GM21360 (cell line): Measurements from ENCODE around the gene NOL4L.

Source experiments
- ATAC-seq: cut with Tn5 transposase; IDR thresholded peaks from one replicate; pipeline ENCODE4 v1.9.1; 2021; ENCODE audit warnings: mild to moderate bottlenecking, moderate library complexity; ENCODE audit not compliant: unreplicated experiment

The NOL4L gene

DNA sequence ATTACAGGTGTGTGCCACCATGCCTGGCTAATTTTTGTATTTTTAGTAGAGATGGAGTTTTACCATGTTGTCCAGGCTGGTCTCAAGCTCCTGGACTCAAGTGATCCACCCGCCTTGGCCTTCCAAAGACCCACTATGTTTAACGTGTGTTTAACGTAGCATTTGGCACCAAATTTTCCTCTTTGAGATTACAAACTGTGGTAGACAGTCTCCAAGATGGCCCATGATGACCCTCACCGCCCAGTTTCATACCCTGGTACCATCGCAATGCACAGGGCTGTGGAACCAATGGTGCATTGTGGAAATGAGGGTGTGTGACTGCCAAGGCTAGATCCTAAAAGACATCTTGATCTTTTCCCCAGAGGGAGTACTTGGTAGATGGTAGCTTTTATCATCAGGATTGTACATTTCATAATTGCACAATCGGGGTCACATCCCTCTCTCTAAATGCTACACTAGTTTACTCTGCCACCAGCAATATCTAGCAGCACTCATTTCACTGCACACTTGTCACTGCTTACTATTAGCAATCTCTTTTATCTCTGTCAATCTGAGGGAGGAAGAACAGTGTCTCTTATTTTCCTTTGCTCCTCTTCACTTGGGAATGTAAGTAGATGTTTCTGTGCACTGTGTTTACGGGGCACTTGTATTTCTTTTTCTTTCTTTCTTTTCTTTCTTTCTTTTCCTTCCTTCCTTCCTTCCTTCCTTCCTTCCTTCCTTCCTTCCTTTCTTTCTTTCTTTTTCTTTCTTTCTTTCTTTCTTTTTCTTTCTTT lies 96.9 kb downstream of the NOL4L start:
- ATAC-seq = no peak

DNA sequence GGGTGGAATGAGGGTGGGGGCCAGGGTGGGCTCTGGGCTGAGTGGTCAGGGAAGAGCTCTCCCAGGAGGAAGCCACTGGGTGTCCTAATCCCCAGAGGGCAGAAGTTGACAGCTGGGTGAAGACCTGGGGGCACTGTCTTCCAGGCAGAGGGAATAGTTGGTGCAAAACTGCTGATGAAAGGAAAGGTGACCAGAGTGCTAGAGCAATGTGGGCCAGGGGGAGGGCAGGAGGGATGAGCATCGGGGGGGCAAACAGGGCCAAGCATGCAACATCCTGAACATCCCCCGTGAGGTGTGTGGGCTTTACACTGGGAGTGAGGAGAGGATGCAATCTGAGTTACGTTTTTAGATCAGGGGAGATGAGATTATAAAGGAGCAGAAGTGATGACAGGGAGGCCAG lies 97.8 kb downstream of the NOL4L start:
- no peak for ATAC-seq

DNA sequence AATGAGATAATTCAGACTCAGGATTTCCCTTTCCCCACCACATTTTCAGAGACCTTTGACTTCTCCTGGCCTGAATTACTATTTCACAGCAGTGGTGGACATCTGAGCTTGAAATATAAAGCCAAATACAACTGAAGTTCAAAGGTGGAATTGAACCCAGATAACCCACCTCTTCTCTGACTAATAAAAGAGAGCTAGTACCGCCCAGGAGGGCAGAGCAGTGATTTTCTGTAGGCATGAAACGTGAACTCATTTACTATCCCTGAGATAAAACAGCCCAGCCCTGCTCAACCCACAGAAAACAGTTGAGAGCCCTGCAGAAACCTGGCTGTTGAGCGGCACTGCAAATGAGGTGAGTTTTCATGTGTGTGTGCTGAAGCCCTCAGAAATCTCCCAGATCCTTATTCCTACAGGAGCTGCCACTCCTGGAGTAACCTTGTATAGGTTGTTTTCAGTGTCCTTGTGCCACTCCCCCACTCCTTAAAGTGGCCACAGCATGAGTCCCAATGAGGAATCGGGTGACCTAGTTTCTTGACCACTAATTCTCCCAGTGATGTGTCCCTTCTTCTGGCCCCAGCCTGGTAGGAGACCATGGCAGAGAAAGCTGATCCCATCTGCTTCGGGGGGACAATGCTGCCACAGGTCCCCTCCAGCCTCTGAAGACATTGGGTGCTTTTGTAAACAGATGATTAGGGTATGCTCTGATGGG lies 99.2 kb downstream of the NOL4L start:
- ATAC-seq = no peak

DNA sequence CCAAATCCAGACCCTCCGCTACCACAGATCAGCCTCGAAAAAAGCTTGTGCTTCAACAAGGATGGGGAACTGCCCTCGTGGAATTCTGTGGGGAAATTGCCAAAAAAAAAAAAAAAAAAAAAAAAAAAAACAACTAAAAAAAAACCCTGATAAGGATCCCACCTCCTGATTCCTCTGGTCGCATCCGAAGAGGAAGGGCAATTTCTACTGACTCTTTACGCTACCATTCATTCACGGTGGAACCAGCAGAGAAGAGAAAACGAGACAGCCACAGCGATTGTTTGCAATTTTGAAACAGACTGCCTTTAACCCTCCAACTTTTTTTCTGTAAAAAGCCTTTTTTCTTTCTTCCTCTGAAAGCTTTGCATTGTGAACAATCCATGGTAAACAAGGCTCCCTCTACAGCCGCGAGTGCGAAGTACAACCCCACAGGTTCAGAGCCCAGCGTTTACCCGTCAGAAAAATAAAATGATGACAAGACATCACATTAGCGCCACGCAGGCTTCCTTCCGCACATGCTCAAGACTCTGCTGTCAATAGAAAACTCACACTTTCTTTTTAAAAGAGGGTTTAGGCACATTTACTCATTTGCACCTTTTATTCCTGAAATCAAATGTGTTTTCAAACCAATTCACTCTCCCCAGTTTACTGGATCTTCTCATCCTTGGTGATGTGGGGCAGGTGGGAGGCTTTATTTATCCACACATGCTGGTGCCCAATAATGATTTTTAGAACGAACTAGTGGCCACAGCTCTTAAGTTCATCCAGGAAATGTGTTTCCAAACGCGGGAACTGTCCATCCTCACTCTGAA lies 100.0 kb downstream of the NOL4L start:
- no peak for ATAC-seq

DNA sequence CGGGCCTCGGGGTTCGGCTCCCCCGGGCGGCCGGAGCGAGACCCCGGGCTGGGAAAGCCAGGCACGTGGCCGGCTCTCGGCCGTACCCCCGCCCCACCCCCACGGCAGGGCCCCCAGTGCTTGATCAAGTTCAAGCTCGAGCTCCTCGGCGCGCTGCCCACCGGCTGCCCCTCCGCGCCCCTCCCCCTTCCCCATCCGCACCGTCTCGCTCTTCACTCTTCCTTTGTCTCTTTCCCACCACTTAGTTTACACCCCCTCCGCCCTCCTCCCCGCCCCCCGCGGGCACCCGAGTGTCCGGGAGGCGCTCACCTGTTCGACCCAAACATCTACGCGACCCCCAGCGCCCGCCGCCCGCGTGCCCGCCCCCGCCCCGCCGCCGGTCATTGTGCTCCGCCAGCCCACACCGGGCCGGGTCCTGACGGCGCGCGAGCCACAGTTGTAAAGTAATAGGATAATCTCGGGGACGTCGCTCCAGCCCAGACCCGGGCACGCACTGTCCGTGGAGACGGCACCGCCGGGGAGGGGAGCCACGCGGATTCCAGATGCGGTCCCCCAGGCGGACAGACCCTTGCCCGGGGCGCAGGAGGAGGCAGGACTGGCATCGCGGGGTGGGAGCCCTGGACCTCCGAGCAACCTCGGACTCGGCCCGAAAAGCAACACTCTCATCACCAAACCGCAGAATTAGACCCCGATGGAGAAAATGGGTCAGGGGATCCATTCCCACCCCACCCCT lies 100.7 kb downstream of the NOL4L start:
- ATAC-seq = no peak

DNA sequence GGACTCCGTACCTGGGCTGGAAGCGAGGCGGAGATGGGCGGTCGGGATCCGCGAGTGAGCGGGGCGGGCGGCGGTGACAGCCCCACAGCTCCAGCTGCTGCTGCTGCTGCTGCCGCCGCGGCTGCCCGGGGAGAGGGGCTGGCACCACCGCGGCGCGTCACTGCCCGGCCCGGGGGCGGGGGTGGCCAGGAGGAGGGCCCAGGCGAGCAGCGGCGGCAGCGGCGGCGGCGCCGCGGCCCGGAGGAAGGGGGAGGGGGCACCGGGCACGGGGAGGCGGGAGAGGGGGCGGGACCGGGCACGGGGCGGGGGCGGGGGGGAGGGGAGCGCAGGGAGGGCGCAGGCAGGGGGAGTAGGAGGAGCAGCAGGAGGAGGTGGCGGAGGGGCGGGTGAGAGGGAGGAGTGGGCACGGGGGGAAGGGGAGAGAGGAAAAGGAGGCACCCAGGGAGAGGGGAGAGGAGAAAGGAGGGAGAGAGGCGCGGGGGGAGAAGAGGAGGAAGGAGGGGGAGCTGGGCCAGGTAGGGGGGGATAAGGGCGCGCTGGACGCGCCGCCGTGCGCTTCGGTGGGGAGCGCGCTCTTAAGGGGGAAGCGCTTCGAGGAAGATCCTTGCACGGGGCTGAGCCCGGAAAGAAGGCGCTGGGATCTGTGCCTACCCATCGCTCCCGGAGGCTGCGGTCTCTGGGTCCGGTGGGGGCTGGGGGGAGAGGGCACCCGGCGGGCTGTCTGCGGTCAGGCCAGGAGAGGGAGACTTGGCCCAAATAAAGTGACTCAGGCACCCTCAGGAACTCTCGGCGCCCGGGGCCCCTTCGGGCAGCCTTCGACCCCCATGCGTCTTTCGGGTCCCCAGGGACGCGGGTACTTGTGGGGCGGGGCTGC lies 101.5 kb downstream of the NOL4L start:
- no peak for ATAC-seq

DNA sequence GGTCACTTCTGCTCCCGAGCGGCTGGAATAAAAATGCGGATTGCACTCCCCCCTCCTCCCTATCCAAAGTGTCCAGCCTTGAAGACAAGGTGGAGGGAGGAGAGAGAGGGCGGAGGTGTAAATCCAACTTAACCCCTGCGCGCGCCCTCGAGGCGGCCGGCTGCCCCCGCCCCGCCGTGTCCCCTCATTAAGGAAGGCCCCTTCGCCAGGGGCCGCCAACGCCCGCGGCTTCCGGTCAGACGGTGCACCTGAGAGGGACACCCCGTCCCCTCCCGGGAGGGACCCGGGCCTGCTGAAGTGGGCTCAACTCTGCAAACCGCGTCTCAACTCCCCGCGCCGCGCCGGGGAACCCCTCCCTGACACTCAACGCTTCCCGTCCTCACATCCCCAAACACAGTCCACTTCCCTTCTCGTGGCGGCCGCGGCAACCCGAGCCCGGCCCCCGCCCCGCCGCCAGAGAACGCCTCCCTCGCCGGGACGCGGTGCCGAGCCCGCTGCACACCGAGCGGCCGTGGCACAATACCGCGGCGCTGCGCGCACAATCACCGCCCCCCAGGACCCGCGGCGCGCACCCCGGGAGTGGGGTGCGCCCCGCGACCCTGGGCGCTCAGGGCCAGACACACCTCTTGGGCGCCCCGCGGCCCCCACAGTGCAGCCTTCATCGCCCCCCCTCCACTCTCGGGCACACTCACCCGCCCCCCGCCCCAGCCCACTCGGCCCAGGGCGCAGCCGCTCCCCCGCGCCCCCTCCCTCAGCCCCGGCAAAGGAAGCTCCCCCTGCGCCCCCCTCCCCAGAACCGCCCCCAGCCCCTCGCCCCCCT lies 102.5 kb downstream of the NOL4L start:
- no peak for ATAC-seq

DNA sequence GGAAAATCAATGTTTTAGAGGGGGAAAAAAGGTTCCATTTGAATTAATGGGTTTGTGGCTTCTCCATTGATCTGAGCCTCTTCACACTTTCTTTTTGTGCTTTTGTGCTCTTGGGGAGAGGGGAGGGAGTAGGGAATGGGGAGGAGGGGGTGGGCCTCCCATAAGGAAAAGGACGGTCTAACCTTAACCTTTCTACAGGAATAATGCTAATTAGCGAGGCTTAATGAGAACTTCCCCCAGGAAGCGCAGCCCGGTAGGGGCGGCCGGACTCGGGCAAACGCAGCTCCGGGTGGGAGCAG lies 103.0 kb downstream of the NOL4L start:
- ATAC-seq = no peak

DNA sequence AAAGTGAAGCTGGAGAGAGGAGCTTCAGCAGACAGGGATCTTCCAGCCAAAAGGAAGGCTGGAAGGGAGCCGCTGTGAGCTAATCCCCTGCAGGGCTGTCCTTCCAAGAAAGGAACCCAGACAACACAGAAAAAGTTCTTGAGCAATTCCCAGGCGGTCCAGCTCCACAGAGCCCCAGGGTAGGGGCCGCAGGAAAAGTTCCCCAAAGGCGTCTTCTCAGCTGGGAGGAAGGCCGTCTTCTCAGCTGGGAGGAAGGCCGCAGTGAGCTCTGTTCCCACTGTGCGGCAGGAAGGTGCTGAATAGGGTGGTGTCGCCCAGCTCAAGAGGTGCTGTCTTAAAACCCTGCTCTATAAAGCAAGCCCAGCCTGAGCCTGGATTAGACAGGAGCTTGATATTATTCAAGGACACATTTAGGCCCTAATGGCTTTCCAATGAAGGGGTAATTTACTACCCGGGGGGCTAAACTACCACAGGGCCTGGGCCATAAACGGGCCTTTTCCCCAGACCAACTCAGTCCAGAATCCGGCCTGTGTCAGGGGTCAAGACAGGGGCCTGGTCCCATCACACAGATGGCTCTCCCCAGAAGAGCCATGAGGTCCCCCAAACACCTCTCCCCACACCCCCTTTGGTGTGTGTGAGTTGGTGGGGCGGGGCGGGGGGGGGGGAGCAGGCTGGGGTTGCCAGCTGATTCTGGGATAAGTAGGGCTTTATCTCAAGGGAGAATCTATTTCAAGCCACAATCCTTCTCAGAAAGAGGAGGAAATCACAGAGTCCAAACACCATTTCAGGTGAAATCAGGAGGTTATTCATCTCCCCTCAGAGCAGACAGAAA lies 103.6 kb downstream of the NOL4L start:
- no peak for ATAC-seq

DNA sequence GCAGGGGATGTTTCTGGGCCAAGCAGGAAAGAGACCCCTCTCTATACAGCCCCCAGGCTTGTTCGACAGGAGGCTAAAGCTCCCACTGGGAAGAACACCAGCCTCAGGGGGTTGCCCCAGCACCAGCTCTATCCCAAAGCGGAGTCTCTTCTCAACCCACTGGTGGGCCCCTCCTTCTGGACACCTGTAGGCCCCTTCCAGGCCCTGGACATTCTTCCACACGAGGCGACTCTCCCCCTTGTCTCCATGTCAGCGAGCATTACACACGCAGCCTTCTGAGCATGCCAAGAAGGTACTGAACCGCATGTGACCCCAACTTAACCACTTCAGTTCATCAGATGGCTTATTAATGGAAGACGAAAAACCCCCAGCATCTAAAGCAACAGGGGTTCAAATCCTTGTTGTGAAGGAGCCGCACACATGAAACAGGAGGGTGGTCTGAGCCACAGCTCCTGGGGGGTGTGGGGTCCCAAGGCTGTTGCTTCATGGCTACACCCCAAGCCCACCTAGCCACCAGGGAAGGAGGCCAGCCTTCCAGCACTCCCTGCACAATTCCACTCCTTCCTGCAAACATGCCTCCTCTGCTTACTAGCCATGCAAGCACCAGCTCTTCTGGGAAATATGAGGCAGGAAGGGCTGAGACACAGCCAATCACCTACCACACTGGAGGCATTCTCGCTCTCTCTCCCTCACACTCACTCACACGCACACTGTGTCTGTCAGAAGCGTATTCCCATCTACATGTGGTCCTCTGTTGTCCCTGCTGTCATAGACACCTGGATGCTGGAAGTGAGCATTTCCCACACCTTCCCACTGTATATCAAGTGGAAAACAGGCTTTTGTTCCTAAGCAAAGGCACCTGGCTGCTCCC lies 104.5 kb downstream of the NOL4L start:
- no peak for ATAC-seq

DNA sequence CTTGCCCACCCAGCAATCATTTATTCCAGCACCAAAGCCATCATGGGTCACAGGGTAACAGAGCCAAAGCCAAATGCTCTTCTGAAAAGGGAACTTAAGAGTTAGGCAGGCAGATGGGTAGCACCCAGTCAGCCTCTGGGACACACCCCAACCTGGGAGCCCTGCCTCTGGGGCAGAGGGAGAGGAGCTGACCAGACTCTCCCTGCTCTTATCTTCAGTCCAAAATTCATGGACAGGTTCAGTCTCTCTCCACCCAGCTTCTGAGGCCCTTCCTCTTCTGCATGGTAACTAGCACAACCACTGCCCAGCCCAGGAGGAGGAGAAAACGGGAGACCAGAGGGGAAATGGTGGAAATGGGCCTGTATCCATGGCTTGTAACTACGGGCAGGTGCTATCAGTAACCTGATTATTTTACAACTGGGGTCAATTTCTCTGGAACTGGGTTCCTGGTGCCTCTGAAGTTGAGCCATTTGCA lies 105.4 kb downstream of the NOL4L start:
- no peak for ATAC-seq

DNA sequence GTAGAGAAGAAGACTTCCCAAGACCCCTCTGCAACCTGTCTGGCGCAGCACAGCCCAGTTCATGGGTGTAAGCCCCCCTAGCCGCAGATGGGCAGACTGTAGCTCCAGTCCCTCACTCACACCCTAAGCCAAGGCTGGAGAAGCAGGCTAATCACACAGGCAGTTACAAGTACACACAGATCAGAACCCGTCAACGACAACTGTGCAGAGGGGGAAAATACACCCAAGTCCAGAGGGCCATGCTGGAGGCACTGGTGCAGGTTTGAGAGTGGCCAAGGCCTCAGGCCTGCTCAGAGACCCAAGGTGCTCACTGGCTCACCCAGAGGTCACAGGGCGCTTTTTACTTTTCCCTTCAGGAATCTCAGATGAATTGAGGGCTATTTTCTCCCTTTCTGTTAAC lies 106.1 kb downstream of the NOL4L start:
- ATAC-seq = no peak

DNA sequence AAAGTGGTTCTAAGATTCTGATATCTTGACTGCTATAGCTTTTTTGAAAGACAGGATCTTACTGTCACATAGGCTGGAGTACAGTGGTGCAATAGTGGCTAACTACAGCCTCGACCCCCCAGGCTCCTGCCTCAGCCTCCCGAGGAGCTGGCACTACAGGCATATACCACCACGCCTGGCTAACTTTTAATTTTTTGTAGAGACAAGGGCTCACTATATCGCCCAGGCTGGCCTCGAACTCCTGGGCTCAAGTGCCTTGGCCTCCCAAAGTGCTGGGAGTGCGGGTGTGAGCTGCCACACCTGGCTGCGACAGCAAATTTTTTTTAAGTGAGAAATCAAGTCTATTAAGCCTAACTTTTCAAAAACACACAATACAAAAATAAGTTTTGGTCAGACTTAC lies 106.6 kb downstream of the NOL4L start:
- ATAC-seq = no peak

DNA sequence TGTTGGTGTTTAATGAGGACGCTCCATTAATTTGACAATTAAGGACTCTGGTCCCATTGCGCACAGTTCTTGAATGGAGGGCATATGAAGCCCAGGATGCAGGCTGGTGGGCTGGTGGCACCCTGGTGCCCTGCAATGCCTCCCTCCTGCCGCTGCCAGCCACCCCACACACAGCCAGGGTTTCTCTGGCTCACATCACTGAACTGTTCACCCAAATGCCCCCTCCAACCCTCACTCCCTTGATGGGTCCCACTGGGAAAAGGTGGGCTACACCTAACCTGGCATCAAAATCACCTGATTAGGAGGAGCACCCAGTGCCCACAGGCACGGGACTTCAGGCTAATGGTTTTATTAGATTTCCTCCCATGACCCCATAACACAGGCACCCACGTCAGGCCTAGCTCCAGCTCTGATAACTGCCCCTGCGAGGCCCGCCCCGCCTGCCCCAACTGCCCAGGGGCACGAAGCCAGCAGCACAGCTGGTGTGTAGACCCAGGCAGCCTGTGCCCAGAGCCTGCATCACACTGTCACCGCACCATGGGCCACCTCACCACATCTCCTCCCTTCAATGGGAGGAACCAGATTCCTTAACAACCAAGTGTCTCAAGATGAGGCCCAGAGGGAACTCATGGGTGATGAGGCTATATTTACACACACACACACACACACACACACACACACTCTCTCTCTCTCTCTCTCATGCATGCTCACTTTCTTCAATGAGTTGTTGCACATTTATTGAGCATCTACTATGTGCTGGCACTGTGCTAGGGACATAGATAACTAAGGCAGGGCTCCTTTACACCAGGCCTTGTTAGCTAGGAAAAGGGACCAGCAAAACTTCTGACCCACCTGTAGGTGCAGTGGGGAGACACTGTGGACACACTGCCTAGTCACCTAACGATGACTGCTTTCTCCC lies 107.3 kb downstream of the NOL4L start:
- no peak for ATAC-seq

DNA sequence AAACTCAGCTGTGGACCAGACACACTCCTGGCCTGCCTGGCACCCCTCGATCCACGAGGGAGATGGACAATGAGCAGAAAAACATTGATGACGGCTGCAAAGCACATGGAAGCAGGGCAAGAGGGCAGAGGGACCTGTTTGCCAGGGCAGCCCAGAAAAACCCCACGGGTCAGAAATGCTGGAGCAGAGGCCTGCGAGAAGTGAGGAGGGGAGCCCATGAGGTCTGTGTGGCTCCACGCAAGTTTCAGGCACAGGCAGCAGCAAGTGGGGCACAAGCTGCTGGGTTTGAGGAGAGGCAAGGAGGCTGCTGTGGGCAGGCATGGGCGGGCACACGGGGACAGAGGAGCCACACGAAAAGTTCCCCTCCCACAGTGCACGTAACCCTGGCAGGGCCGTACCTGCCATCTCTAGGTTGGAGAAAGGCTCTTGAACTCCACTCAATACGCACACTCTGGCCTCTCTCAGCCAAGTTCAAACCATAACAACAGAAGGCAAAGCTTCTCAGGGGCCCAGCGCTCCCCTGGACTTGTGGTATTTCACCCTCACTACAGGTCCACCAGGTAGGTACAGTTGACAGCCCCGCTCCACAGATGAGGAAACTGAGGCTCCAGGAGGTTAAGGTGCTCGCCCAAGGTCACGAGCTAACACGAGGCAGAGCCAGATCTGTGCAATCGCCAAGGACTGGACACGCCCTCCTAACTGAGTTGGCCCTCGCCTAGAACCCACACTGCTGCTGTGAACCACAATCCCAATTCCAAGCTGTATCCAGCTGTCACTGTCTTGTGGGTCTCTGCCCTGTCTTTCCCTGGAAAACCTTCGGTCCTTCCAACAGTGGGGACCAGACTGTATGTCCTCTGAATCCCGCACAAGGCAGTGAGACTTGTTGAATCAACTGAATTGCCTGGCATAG lies 108.2 kb downstream of the NOL4L start:
- no peak for ATAC-seq
